A549 (cell line): ENCODE results near the gene OTUB2. TPM values are rescaled to one million over a fixed set of nuclear protein-coding genes. Genes with fewer than 3 reads are reported as not detected.

ENCODE experiments used
- ATAC-seq, 2 experiments: fragments of 200-7000 bp in 1 of 2; fragments of >200 bp in 1 of 2; cut with Nextera tagmentation in 1 of 2; cut with Tn5 transposase in 1 of 2; 3 replicates each; pipeline versions ENCODE4 v1.8.0 to v1.9.1; 2018 to 2020; ENCODE audit warnings: mild to moderate bottlenecking in 1 of 2, moderate library complexity in 1 of 2
- CTCF ChIA-PET: fragments of 300-600 bp; sonication (Branson Sonifier 250); formaldehyde crosslinking; extraction: SDS; loops from one replicate; lab custom pipeline; 2021; ENCODE audit warnings: antibody characterized with exemption, inconsistent platforms; lab: Yijun Ruan, JAX
- POLR2A ChIA-PET: fragments of 350-600 bp; formaldehyde crosslinking; extraction: SDS; loops from one replicate; lab custom pipeline; 2021; ENCODE audit warnings: antibody characterized with exemption, inconsistent platforms; lab: Yijun Ruan, JAX
- DNase-seq, 2 experiments: peaks; one replicate each; pipeline versions ENCODE4 v3.0.0 to v3.0.0-alpha.2; 2011 to 2016; ENCODE audit warnings: low read depth in 1 of 2, low spot score in 1 of 2
- FAIRE-seq: peaks from 2 replicates; lab custom pipeline; 2011; peaks lifted over from hg19 to GRCh38; lab: Jason Lieb, UNC
- H3K27ac ChIP-seq, 2 experiments: fragments of >200 bp; sonication (Bioruptor Twin); formaldehyde crosslinking; 3 replicates each; pipeline ENCODE4 v1.5.1; 2016 to 2017
- H3K4me1 ChIP-seq: fragments of >200 bp; sonication (Bioruptor Twin); formaldehyde crosslinking; 3 replicates; pipeline ENCODE4 v1.6.1; 2016
- H3K4me2 ChIP-seq: fragments of >200 bp; sonication (Bioruptor Twin); formaldehyde crosslinking; 3 replicates; pipeline ENCODE4 v1.6.1; 2016
- H3K4me3 ChIP-seq: fragments of >200 bp; sonication (Bioruptor Twin); formaldehyde crosslinking; 3 replicates; pipeline ENCODE4 v1.5.1; 2016
- H3K9me3 ChIP-seq: fragments of >200 bp; sonication (Bioruptor Twin); formaldehyde crosslinking; 3 replicates; pipeline ENCODE4 v1.6.1; 2016
- CEBPB ChIP-seq, 2 experiments: fragments of >200 bp in 1 of 2; sonication (Bioruptor Twin) in 1 of 2; formaldehyde crosslinking in 1 of 2; IDR thresholded peaks; 2 replicates each; pipeline ENCODE4 v1.6.1; 2012 to 2016
- CHD2 ChIP-seq: fragments of 150-350 bp; IDR thresholded peaks from 2 replicates; pipeline ENCODE4 v1.6.1; 2014; ENCODE audit warnings: low read length; ENCODE audit not compliant: partially characterized antibody
- CHD4 ChIP-seq: fragments of 200-600 bp; sonication (generic); IDR thresholded peaks from 2 replicates; pipeline ENCODE4 v1.6.1; 2016; ENCODE audit warnings: antibody characterized with exemption, mild to moderate bottlenecking, borderline replicate concordance
- CTCF ChIP-seq: fragments of >200 bp; sonication (Bioruptor Twin); formaldehyde crosslinking; IDR thresholded peaks from 3 replicates; pipeline ENCODE4 v1.5.1; 2016
- E2F6 ChIP-seq: IDR thresholded peaks from 2 replicates; pipeline ENCODE4 v1.6.1; 2012; ENCODE audit warnings: low read depth, borderline replicate concordance
- FOSB ChIP-seq: fragments of 250-450 bp; sonication (Bioruptor Pico); IDR thresholded peaks from 2 replicates; pipeline ENCODE4 v1.5.0; 2020; ENCODE audit warnings: mild to moderate bottlenecking, moderate library complexity
- FOSL2 ChIP-seq, 2 experiments: fragments of 450-650 bp in 1 of 2; fragments of >200 bp in 1 of 2; sonication (Bioruptor Twin) in 1 of 2; formaldehyde crosslinking; IDR thresholded peaks; 2 replicates each; pipeline versions ENCODE4 v1.5.0 to v1.6.1; 2016 to 2020; ENCODE audit warnings: mild to moderate bottlenecking in 1 of 2, moderate library complexity in 1 of 2
- HMGXB4 ChIP-seq: fragments of 250-450 bp; sonication (Bioruptor Pico); IDR thresholded peaks from 2 replicates; pipeline ENCODE4 v1.5.0; 2021; ENCODE audit warnings: mild to moderate bottlenecking, moderate library complexity, borderline replicate concordance
- HOXB5 ChIP-seq: fragments of 250-450 bp; sonication (Bioruptor Pico); IDR thresholded peaks from 2 replicates; pipeline ENCODE4 v1.5.0; 2020; ENCODE audit warnings: mild to moderate bottlenecking, moderate library complexity
- KDM5A ChIP-seq: fragments of 200-600 bp; sonication (generic); IDR thresholded peaks from 2 replicates; pipeline ENCODE4 v1.6.1; 2016; ENCODE audit warnings: antibody characterized with exemption, mild to moderate bottlenecking
- MAFK ChIP-seq: fragments of 450-650 bp; IDR thresholded peaks from 2 replicates; pipeline ENCODE4 v1.6.1; 2014; ENCODE audit not compliant: partially characterized antibody
- MAX ChIP-seq: IDR thresholded peaks from 2 replicates; pipeline ENCODE4 v1.6.1; 2012
- MAZ ChIP-seq: fragments of 150-350 bp; IDR thresholded peaks from 2 replicates; pipeline ENCODE4 v1.6.1; 2014; ENCODE audit warnings: antibody characterized with exemption, low read depth, low read length, borderline replicate concordance
- NR3C1 ChIP-seq: fragments of >200 bp; sonication (Bioruptor Twin); formaldehyde crosslinking; IDR thresholded peaks from 3 replicates; pipeline ENCODE4 v1.6.1; 2017
- PBX3 ChIP-seq: IDR thresholded peaks from 2 replicates; pipeline ENCODE4 v1.6.1; 2012
- PHF8 ChIP-seq: fragments of 200-600 bp; sonication (generic); IDR thresholded peaks from 2 replicates; pipeline ENCODE4 v1.6.1; 2016; ENCODE audit warnings: low read depth, mild to moderate bottlenecking, antibody characterized with exemption, moderate library complexity, borderline replicate concordance
- RAD21 ChIP-seq, 2 experiments: fragments of >200 bp in 1 of 2; sonication (Bioruptor Twin) in 1 of 2; formaldehyde crosslinking in 1 of 2; IDR thresholded peaks in 1 of 2; conservative IDR thresholded peaks in 1 of 2; 2 replicates in 1 of 2; 3 replicates in 1 of 2; pipeline ENCODE4 v1.6.1; 2012 to 2018; ENCODE audit warnings: inconsistent platforms in 1 of 2
- RARB ChIP-seq: fragments of 250-450 bp; sonication (Bioruptor Pico); IDR thresholded peaks from 2 replicates; pipeline ENCODE4 v1.8.0; 2021; ENCODE audit warnings: mild to moderate bottlenecking, moderate library complexity
- RCOR1 ChIP-seq: fragments of 150-350 bp; IDR thresholded peaks from 2 replicates; pipeline ENCODE4 v1.6.1; 2014; ENCODE audit warnings: antibody characterized with exemption, low read length, low read depth
- RFX5 ChIP-seq: fragments of 450-650 bp; IDR thresholded peaks from 2 replicates; pipeline ENCODE4 v1.7.1; 2014; ENCODE audit warnings: antibody characterized with exemption, mild to moderate bottlenecking, moderate library complexity
- SREBF2 ChIP-seq: fragments of 450-650 bp; IDR thresholded peaks from 2 replicates; pipeline ENCODE4 v1.6.1; 2014; ENCODE audit warnings: mild to moderate bottlenecking, moderate library complexity
- ZFP36 ChIP-seq: fragments of 450-650 bp; IDR thresholded peaks from 2 replicates; pipeline ENCODE4 v1.6.1; 2014; ENCODE audit warnings: borderline replicate concordance; ENCODE audit not compliant: partially characterized antibody
- WGBS: methylation state at CpG from one replicate; pipeline ENCODE4 v1.1.6; 2017; ENCODE audit errors: missing lambda C conversion rate; 5-methylcytosine and 5-hydroxymethylcytosine counted together
- polyA plus RNA-seq, 4 experiments: library from polyadenylated mRNA; depleted of rRNA in 3 of 4; stranded (reverse); fragments of >200 nt; fragmentation: RNase III in 1 of 4; extraction: RNeasy Plus Mini Kit Qiagen cat#74134 plus additional on column Dnase treatment in 1 of 4; gene quantifications; 2 replicates in 3 of 4; 3 replicates in 1 of 4; pipeline ENCODE4 v1.2.3, GENCODE V29; 2011 to 2017

Gene OTUB2
- polyA plus RNA-seq, 2 of the 4 experiments (the other 2 are of a cell fraction) = 1.2 to 2.5 TPM

- TF ChIP-seq FOSB = no peak
These were observed 6.8 kb upstream of the OTUB2 start (continued) for GRCh38 chr14:94019329-94019728.

- ChIA-PET CTCF (interaction anchor here (1.2 to 8.9 kb wide), 6 partner anchors 16 to 81 kb away, joined by 3 to 66 read pairs (median 8); no protein-coding TSS in a partner anchor), POLR2A (no interaction called here)
- Histone ChIP-seq H3K4me2 (no peak overlapping the region), H3K4me3 (no peak overlapping the region), H3K27ac (no peak overlapping the region), H3K4me1 (no peaks in the 10 kb centered on the region), H3K9me3 (no peaks in the 10 kb centered on the region)
- FAIRE-seq = no peak
- TF ChIP-seq RFX5 (no peak), ZFP36 (peak; percentile 24)
- no peak for ATAC-seq
- DNase-seq = no peak
- WGBS = 80% methylated on average over 4 of the region's 4 CpGs
These were observed 5.9 kb upstream of the OTUB2 start for GRCh38 chr14:94020267-94020666.

GRCh38 chr14:94021001-94021400 is 5.1 kb upstream of the OTUB2 start:
- H3K4me3 ChIP-seq = no peak overlapping the region
- DNase-seq = peak in 1 of 2 experiments; percentile 22
- no peak for FAIRE-seq
- no peak overlapping the region for H3K4me2 ChIP-seq
- no peaks in the 10 kb centered on the region for H3K4me1 ChIP-seq
- H3K27ac ChIP-seq = no peak overlapping the region
- ATAC-seq = peak; percentile 21 to 37; a peak in 2 of 6 replicates
- POLR2A ChIA-PET = no interaction called here
- H3K9me3 ChIP-seq = no peaks in the 10 kb centered on the region
- no peak for TF ChIP-seq FOSB
- TF ChIP-seq FOSL2 (IDR thresholded peaks at IDR 0.05) = no peak
- 0 out of 2 replicates have a peak, but pooled peaks have one; percentile 16 for TF ChIP-seq FOSL2 (CRISPR knock-in tag; IDR thresholded peaks at IDR 0.05)
- CTCF ChIA-PET = interaction anchor here (1.2 to 8.9 kb wide), 9 partner anchors 10 to 116 kb away, joined by 3 to 66 read pairs (median 5); no protein-coding TSS in a partner anchor
- WGBS = 50% methylated on average over 2 of the region's 2 CpGs

GRCh38 chr14:94021416-94022157 is 4.6 kb upstream of the OTUB2 start:
- POLR2A ChIA-PET = no interaction called here
- Histone ChIP-seq H3K27ac (no peak overlapping the region), H3K4me1 (no peaks in the 10 kb centered on the region)
- FAIRE-seq (no peak), DNase-seq (no peak)
- 73% methylated on average over 10 of the region's 10 CpGs for WGBS
- TF ChIP-seq KDM5A = no peak
- no peak for TF ChIP-seq MAX
- TF ChIP-seq RFX5 = no peak
- TF ChIP-seq FOSL2 (IDR thresholded peaks at IDR 0.05) = no peak
- TF ChIP-seq FOSL2 (CRISPR knock-in tag; IDR thresholded peaks at IDR 0.05) = no peak
- no peak for TF ChIP-seq CHD4
- no peak for TF ChIP-seq PHF8
- TF ChIP-seq CHD2 = no peak
- no peak for TF ChIP-seq E2F6
- no peak for TF ChIP-seq MAFK
- TF ChIP-seq HMGXB4 = no peak
- no peak for TF ChIP-seq MAZ
- TF ChIP-seq HOXB5 (CRISPR knock-in tag) = no peak
- no peak for TF ChIP-seq RAD21 (conservative IDR thresholded peaks at IDR 0.05 in 1 of 2, IDR thresholded peaks at IDR 0.05 in 1 of 2)
- TF ChIP-seq CEBPB (IDR thresholded peaks at IDR 0.05) = no peak
- TF ChIP-seq SREBF2 = no peak
- TF ChIP-seq CTCF = no peak
- TF ChIP-seq RARB (CRISPR knock-in tag) = no peak
- TF ChIP-seq NR3C1 = no peak
- no peak for TF ChIP-seq PBX3
- no peak for TF ChIP-seq RCOR1
- TF ChIP-seq, all 56 proteins: peak for 0
- CTCF ChIA-PET = interaction anchor here (1.2 to 8.9 kb wide), 8 partner anchors 10 to 115 kb away, joined by 3 to 66 read pairs (median 8); no protein-coding TSS in a partner anchor
- no peak overlapping the region for H3K4me3 ChIP-seq
- ATAC-seq = no peak
- H3K4me2 ChIP-seq = no peak overlapping the region
- H3K9me3 ChIP-seq = no peaks in the 10 kb centered on the region
